Stimulated activated CD8-positive, alpha-beta memory T cell treated with anti-CD3 and anti-CD28 coated beads, Interleukin-4, amount 100 ng/mL, for 4 hours (primary cell): ENCODE measurements around the gene ARNT2.

Source experiments
- DNase-seq, 2 donors: peaks; one replicate each; pipeline ENCODE4 v3.0.0-alpha.2; 2020; ENCODE audit warnings: low read depth in 2 of 2, low spot score in 1 of 2

The ARNT2 gene

DNA sequence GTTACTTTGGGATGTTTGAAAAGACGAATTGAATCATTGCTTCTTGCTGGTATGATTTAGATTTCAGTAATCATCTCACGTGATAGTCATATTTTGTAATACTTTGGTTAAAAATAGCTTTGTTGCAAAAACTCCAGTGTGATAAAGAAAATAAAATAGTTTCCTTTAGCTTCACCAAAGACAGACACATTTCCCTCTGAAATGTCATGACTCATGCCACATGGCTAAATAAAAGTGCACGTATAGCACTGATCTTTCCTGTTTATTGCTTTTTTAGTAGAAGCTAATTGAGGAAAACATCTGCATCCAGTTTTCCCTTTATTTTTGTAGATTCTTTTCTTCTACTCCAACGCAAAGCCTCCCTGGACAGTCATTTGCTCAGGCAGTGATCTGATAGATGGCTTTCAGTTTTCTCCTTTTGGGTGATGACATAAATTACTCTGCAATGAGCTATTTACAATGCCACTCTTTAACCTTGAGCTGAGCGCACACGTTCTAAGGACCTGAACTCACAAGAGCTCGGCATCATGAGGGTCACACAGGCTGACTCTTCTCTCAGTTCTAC is 84.9 kb downstream of the ARNT2 start:
- DNase-seq = no peak

DNA sequence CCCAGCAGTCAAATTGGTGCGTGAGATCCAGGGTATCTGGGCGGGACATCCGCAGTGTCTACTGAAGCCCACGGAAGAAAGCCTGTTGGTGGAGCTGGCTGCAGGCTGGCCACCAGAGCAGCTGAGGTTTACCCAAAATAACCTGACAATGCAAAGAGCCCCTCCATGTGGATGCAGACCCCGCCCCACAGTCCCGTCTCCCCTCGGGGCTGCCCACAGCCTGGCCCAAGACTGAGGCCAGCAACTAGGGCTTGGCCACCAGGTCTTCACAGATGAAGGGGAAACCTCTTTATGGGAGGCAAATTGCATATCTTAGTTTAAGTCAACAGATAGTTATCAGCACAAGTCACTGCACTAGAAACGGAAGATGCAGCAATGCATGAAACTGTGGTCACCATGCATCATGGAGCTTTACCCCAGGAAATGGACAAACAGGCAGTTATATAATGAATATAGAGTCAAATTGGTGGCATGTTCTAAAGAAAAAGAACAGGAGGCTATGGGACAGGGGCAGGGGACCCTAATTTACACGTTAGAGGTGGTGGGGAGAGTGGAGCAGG is 86.3 kb downstream of the ARNT2 start:
- DNase-seq = no peak

- DNase-seq = no peak
Measured at GRCh38 chr15:80491163-80491847, 87.1 kb downstream of the ARNT2 start.

DNA sequence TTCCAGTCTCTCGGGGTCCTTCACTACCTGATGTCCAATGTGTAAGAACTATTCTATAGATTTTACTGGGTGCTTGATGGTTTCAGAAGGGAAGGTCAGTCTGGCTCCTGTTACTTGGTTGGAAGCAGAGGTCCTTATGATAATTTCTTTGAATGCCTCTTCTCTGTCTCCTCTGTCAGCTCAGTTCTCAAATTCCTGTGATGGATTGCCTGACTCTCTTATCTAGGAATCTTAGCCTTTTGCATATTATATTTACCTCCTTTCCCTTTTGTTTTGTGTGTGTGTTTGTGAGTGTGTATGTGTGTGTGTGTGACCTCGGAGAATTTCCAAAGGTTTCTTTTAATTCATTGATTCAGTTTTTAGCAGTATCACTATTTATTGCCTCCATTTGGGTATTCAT is 88.2 kb downstream of the ARNT2 start:
- no peak for DNase-seq

DNA sequence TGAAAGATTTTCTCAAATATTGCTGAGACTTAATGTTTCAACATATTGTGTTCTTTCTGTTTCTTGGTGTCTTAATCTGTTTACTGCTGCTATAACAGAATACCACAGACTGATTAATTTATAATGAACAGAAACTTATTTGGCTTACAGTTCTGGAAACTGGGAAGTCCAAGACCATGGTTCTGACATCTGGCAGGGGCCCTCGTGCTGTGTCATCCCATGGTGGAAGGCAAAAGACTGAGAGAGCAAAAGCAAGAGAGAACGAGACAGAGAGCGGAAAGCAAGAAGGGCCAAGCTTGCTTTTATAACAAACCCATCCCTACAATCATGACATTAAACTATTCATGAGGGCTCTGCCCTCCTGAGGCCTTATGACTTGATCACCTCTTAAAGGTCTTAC is 88.7 kb downstream of the ARNT2 start:
- no peak for DNase-seq

DNA sequence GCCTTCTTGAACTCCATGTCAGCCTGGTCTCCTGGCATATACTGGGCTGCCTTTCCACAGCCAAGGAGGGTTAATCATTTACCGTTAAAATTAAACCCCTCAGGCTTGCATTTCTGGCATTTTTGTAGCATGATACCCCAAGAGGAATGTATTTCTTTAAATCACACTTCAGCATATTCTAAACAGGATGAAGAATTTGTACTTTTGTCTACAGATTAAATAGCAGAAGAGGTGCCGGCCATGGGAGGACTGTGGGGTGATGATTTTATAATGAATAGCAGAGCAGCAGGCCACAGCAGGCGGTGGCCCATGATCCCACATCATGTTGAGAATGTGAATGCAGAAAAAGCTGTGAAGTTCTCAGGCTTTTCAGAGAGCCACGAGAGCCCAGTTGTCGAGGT is 90.2 kb downstream of the ARNT2 start:
- DNase-seq = no peak

DNA sequence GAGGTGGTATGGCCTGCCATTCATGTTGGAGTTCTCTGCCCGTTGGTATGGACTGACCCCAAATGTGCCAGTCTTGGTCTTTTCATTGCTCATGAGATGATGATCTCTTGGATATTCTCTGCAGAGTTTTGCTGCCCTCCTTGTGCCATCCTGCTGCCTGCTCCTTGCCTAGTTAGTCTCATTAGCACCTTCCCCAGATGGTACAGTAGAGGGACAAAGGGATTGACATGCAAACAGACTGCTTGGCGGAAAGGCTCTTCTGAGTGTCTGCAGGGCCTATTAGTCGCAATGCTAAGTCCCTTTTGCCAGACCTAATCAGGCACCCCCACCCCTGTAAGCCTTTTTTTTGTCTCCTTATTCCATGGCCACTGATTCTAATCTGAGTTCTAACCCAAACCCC is 90.6 kb downstream of the ARNT2 start:
- no peak for DNase-seq

DNA sequence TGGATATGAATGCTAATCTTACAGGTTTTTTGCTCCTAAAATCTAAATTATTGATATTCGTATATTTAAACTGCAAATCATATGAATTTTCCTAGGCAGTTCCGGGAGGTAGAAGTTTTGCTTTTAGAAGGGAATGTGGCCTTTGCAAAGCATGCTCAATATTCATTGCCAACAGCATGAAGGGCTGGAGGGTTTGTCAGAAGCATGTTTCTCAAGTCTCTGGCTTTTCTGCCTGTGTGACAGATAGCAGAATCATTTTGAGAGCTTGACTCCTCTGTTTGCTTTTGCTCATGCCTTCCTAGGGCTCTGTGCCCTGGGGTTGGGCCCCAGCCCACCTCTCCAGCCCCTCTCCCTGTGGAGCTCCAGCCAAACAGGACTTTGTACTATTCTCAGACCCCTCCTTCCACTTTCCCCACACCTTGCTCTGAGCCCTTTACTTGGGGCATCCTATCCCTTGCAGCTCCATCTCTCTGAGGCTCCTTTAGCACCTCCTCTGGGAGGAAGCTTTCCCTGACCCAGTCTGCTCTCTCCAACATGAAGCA is 91.3 kb downstream of the ARNT2 start:
- DNase-seq = no peak

GRCh38 chr15:80496096-80496495 is 91.9 kb downstream of the ARNT2 start:
- DNase-seq = no peak

DNA sequence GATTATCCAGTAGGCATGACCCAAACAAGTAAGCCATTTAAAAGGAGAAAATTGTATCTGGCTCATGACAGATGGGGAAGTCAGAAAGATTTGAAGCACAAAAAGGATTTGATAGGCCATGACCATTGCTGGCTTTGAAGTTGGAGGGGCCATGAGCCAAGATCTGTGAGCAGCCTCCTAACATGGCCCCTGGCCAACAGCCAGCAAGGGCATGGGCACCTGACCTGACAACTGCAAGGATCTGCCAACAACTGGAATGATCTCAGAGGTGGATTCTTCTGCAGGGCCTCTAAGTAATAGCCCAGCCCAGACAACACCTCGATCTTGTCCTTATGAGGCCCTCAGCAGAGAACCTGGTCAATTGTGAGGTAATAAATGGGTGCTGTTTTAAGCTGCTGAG is 93.0 kb downstream of the ARNT2 start:
- DNase-seq = no peak

DNA sequence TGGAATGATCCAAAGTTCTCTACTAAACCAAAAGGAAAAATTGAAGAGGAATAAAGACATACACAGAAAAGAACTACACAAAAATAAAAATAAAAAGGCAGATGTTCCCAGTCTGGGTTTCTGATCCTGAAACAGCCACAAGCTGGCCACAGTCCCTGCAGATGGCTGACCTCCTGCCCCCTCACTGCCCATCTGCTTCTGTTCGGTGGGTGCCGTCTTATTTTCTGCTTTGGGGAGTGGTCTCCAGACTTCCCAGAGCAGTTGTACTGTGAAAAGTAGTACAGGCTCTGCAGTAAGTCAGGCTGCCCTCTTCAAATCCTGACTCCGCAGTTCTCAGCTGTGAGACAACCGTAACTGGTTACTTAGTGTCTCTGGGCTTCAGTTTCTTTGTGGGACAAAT is 94.5 kb downstream of the ARNT2 start:
- DNase-seq = no peak

GRCh38 chr15:80500021-80500420 is 95.8 kb downstream of the ARNT2 start:
- DNase-seq = no peak

- no peak for DNase-seq
Measured at GRCh38 chr15:80501476-80501875, 97.3 kb downstream of the ARNT2 start.

DNA sequence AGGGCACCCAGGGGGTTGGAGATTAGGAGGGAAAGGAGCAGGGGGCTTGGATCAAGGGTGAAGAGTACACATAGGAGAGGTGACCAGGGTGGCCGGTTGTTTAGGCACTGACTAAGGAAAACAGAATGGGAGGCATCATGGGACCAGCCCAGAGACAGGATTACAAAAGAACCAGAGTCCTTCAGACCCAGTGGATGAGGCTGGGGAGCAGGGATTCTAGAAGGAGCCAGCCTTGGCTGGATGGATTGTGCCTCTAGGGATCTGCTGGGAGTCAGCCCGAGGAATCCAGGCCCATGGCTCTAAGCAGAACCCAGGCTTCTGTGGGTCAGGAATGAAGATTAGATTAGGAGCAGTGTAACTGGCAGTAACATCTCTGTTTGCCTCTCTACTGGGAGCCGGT is 98.6 kb downstream of the ARNT2 start:
- DNase-seq = no peak

DNA sequence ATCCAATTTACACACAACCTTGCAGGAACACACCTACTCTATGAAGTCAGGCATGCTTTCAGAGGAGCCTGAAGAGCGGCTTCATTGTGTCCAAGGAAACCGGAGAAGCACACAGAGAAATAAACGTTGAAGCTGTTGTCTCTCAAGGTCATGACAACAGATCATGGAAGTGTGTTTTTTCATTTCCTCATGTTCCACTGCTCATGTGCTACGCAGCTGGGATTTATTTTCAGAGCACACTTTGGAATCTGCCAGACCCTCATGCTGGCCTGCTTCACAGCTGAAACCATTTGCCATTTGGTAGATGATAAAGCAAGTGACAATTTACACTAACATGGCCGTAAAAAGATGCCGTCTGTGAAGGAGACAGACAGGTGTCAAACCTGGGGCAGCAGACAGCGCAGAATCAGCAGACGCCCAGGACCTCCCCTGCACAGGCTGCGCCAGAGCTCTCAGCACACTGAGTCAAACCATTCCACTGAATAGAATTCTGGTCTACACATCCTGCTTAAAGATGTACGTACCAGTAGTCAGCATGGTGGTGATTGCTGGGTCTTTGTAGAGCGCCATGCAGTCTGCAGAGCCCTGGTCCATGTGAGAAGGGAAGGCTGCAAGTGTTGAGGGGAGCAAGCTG is 99.3 kb downstream of the ARNT2 start:
- DNase-seq = no peak

DNA sequence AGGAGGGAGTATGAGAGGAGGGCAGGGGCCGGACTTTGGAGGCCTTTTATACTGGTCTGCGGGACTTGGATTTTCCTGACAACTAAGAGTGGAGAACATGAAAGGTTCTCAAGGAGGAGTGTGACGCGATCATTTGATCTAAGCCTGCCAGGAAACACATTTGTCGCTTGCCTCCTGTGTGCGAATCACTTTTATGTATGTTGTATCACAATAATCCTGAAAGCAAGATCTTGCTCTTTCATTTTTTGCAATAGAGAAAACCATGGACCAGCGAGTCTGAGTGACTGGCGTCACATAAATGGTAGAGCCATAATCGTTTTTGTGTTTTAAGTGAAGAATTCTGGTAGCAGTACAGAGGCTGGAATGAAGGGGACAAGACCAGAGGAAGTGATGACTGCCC is 100.7 kb downstream of the ARNT2 start:
- DNase-seq = no peak

DNA sequence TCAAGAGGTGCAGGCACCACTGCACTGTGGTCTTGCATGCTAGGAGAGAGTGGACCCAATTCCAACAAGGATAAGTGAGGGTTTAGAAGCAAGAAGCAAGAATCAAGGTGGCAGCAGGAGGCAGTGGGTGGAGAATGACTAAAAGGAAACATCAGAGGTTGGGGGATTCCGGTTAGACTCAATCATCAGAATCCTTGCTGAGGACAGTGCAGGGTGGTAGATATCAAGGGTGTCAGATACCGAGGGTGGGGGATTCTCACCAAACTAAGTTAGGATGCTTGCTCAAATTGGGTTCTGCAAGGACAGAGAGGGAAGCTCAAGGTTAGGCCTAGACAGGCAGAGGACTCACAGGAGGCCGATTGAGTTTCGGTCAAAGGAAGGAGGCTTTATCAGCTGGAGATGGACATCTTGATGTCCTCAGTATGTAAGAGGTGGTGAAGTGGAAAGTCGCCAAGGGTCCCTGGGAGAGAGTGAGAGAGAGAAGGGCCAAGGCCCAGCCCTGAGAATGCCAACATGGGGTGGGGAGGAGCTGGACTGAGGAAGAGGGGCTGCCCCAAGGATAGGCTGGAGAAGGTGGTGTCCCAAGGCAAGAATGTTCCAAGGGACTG is 102.2 kb downstream of the ARNT2 start:
- DNase-seq = no peak

- no peak for DNase-seq
Measured at GRCh38 chr15:80507131-80507530, 102.9 kb downstream of the ARNT2 start.

DNA sequence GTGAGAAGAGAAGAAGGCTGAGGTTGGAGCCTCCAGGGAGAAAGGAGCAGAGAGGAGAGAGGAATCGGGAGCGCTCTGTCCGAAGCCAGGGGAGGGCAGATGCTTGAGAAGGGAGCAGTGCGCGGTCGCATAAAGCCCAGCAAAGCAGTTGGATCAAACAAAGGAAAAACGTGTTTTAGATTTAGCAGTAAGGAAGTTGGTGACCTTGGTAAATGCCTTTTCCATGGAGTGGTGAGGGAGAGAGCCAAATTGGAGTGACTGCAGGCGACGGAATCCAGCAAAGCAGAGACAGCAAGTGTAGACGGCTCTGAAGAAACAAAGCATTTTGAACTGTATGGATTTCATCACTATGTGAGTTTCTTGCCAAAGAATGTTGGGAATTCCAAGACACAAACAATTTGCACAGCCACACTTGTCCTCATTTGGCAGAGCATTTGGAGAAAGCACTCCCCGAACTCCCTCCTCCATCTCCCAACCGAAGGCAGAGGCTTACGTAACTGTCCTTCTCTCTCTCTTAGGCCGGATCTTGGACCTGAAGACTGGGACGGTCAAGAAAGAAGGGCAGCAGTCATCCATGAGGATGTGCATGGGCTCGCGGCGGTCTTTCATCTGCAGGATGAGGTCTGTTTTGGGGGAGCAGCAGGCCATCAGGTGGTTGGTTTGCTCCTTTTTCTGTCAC is 103.6 kb downstream of the ARNT2 start:
- DNase-seq = no peak

- DNase-seq = no peak
Measured at GRCh38 chr15:80508783-80509182, 104.6 kb downstream of the ARNT2 start.

DNA sequence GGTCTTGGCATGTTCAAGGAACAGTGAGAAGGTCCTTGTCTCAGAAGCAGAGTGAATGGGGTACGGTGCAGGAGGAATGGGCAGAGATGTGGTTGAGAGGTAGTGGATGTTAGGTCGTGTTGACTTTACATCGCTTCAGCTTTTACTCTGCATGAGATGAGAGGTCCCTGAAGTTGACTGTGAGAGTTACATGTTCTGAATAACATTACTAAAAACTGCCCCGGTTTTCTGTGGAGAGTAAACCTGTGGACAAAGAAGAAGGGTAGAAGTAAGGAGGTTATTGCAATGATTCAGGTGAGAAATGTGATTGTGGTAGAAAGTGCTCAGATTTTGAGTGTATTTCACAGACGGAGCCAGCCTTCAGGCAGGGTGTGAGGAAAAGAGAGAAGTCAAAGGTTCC is 105.6 kb downstream of the ARNT2 start:
- DNase-seq = no peak
